PC-9 (cell line): ENCODE measurements around the gene CACNG5. TPM values are rescaled to one million over a fixed set of nuclear protein-coding genes. Genes with fewer than 3 reads are reported as not detected.

Experiments used
- BruUV-seq: library from RNA; stranded (reverse); fragments of 400-500 nt; replicated peaks from 2 replicates; lab custom pipeline; 2021; lab: Mats Ljungman, UMichigan
- CTCF ChIA-PET: fragments of 300-600 bp; sonication (Branson Sonifier 250); formaldehyde crosslinking; loops from one replicate; lab custom pipeline; 2022; ENCODE audit warnings: antibody characterized with exemption; lab: Charles Lee
- POLR2A ChIA-PET: fragments of 300-600 bp; sonication (Branson Sonifier 250); formaldehyde crosslinking; loops from one replicate; lab custom pipeline; 2022; ENCODE audit warnings: antibody characterized with exemption; ENCODE audit not compliant: unreplicated experiment; lab: Charles Lee
- DNase-seq, 2 experiments: peaks; one replicate each; pipeline versions ENCODE4 v3.0.0 to v3.0.0-alpha.2; 2015 to 2022; ENCODE audit warnings: mixed read lengths in 1 of 2
- H2AFZ ChIP-seq: fragments of 200-600 bp; sonication (generic); 2 replicates; pipeline ENCODE4 v1.8.1; 2017; ENCODE audit warnings: antibody characterized with exemption
- H3F3A ChIP-seq: fragments of 200-600 bp; sonication (generic); 2 replicates; pipeline ENCODE4 v1.8.1; 2017; ENCODE audit warnings: antibody characterized with exemption, mild to moderate bottlenecking, low read depth; ENCODE audit not compliant: insufficient read depth
- H3K27ac ChIP-seq: fragments of 200-600 bp; sonication (generic); 2 replicates; pipeline ENCODE4 v1.6.1; 2016; ENCODE audit warnings: mixed run types
- H3K27me3 ChIP-seq: fragments of 200-600 bp; sonication (generic); 2 replicates; pipeline ENCODE4 v1.6.1; 2016; ENCODE audit warnings: low read depth, mixed run types; ENCODE audit not compliant: insufficient read depth
- H3K36me3 ChIP-seq: fragments of 200-600 bp; sonication (generic); 2 replicates; pipeline ENCODE4 v1.6.1; 2016; ENCODE audit warnings: low read depth, mixed run types
- H3K4me1 ChIP-seq: fragments of 200-600 bp; sonication (generic); replicated peaks from 2 replicates; pipeline ENCODE4 v1.6.1; 2016; ENCODE audit warnings: mixed run types; ENCODE audit not compliant: insufficient read depth
- H3K4me2 ChIP-seq: fragments of 200-600 bp; sonication (generic); 2 replicates; pipeline ENCODE4 v1.6.1; 2017; ENCODE audit warnings: mixed run types
- H3K4me3 ChIP-seq: fragments of 200-600 bp; sonication (generic); 2 replicates; pipeline ENCODE4 v1.6.1; 2016; ENCODE audit warnings: mixed run types
- H3K79me2 ChIP-seq: fragments of 200-600 bp; sonication (generic); 2 replicates; pipeline ENCODE4 v1.6.1; 2017; ENCODE audit warnings: low read depth, mixed run types
- H3K9me2 ChIP-seq: fragments of 200-600 bp; sonication (generic); 2 replicates; pipeline ENCODE4 v1.8.1; 2017; ENCODE audit warnings: mild to moderate bottlenecking; ENCODE audit not compliant: insufficient read depth
- H3K9me3 ChIP-seq: fragments of 200-600 bp; sonication (generic); 2 replicates; pipeline ENCODE4 v1.8.1; 2016; ENCODE audit warnings: low read depth; ENCODE audit not compliant: insufficient read depth
- H4K20me1 ChIP-seq: fragments of 200-600 bp; sonication (generic); 2 replicates; pipeline ENCODE4 v1.8.1; 2017; ENCODE audit not compliant: insufficient read depth
- CTCF ChIP-seq: fragments of 200-600 bp; sonication (generic); conservative IDR thresholded peaks from 2 replicates; pipeline ENCODE4 v1.6.1; 2017; ENCODE audit warnings: mixed run types, antibody characterized with exemption, mild to moderate bottlenecking, moderate library complexity
- EZH2 ChIP-seq: fragments of 200-600 bp; sonication (generic); IDR thresholded peaks from 2 replicates; pipeline ENCODE4 v1.8.0; 2017; ENCODE audit warnings: antibody characterized with exemption, low read depth
- intact Hi-C: fragments of 100-400 bp; cut with micrococcal nuclease; formaldehyde crosslinking; loops from one replicate; pipeline ENCODE4 v1.10.0; 2022; ENCODE audit not compliant: unreplicated experiment
- total RNA-seq: library from RNA; stranded (reverse); gene quantifications from 2 replicates; pipeline ENCODE4 v1.2.3, GENCODE V29; 2021

The CACNG5 gene
- total RNA-seq, 1 experiment from 2014 or later: not detected

- Histone ChIP-seq H3K9me2 (no peaks in the 10 kb centered on the region), H4K20me1 (no peaks in the 10 kb centered on the region), H3F3A (no peaks in the 10 kb centered on the region), H3K36me3 (0 out of 2 replicates have a peak, but pooled peaks cover 9% of the 10 kb centered on the region), H3K4me3 (no peak overlapping the region), H3K9me3 (no peaks in the 10 kb centered on the region), H2AFZ (no peak overlapping the region), H3K4me2 (no peak overlapping the region), H3K79me2 (no peaks in the 10 kb centered on the region), H3K27ac (no peak overlapping the region), H3K27me3 (no peaks in the 10 kb centered on the region), H3K4me1 (no peaks in the 10 kb centered on the region)
- no TSS peak for BruUV-seq
- ChIA-PET POLR2A (no interaction called here), CTCF (no interaction called here)
- TF ChIP-seq EZH2: no peak
- DNase-seq: no peak
- intact Hi-C loops: no loop called here
These were observed 43.6 kb upstream of the CACNG5 start for GRCh38 chr17:66791347-66791746.

GRCh38 chr17:66793814-66794213 lies 41.1 kb upstream of the CACNG5 start:
- TF ChIP-seq CTCF (no peak), EZH2 (no peak)
- Histone ChIP-seq H3K27me3 (no peaks in the 10 kb centered on the region), H3K27ac (no peak overlapping the region), H3K9me3 (no peaks in the 10 kb centered on the region), H3F3A (no peaks in the 10 kb centered on the region), H3K4me1 (no peaks in the 10 kb centered on the region), H3K36me3 (no peaks in the 10 kb centered on the region), H2AFZ (no peak overlapping the region), H3K4me3 (no peak overlapping the region), H3K4me2 (no peak overlapping the region), H3K9me2 (no peaks in the 10 kb centered on the region), H3K79me2 (no peaks in the 10 kb centered on the region), H4K20me1 (no peaks in the 10 kb centered on the region)
- intact Hi-C loops: no loop called here
- ChIA-PET POLR2A (no interaction called here), CTCF (no interaction called here)
- DNase-seq: no peak
- no TSS peak for BruUV-seq

- Histone ChIP-seq H3K27ac (no peak overlapping the region), H3F3A (no peaks in the 10 kb centered on the region), H3K9me3 (no peaks in the 10 kb centered on the region), H3K27me3 (no peaks in the 10 kb centered on the region), H3K36me3 (no peaks in the 10 kb centered on the region), H3K4me1 (no peaks in the 10 kb centered on the region), H4K20me1 (no peaks in the 10 kb centered on the region), H2AFZ (no peak overlapping the region), H3K4me3 (no peak overlapping the region), H3K79me2 (no peaks in the 10 kb centered on the region), H3K9me2 (no peaks in the 10 kb centered on the region), H3K4me2 (no peak overlapping the region)
- intact Hi-C loops: no loop called here
- TF ChIP-seq CTCF (no peak), EZH2 (no peak)
- no TSS peak for BruUV-seq
- DNase-seq: no peak
- ChIA-PET CTCF (no interaction called here), POLR2A (no interaction called here)
These were observed 39.4 kb upstream of the CACNG5 start for GRCh38 chr17:66795486-66795885.
